SK-N-SH (cell line): ENCODE results near the gene LTBP1. TPM values are rescaled to one million over a fixed set of nuclear protein-coding genes. Genes with fewer than 3 reads are reported as not detected.

Experiments used
- CTCF ChIA-PET: fragments of 300-600, 350-600 bp; formaldehyde crosslinking; extraction: SDS; loops from one replicate; lab custom pipeline; 2021; lab: Yijun Ruan, JAX
- POLR2A ChIA-PET: fragments of 350-600 bp; sonication (Branson Sonifier 250); formaldehyde crosslinking; extraction: SDS; loops from one replicate; lab custom pipeline; 2020; ENCODE audit warnings: antibody characterized with exemption, inconsistent platforms; lab: Yijun Ruan, JAX
- DNase-seq: peaks from one replicate; pipeline ENCODE4 v3.0.0; 2012
- H2AFZ ChIP-seq: fragments of 200-600 bp; sonication (generic); 2 replicates; pipeline ENCODE4 v1.8.1; 2016; ENCODE audit warnings: antibody characterized with exemption, mild to moderate bottlenecking, low read depth
- H3F3A ChIP-seq: fragments of 200-600 bp; sonication (generic); replicated peaks from 2 replicates; pipeline ENCODE3; 2016; ENCODE audit warnings: antibody characterized with exemption, mild to moderate bottlenecking; ENCODE audit not compliant: insufficient read depth
- H3K27ac ChIP-seq, 2 experiments: fragments of 200-500 bp in 1 of 2; fragments of 200-600 bp in 1 of 2; sonication (Bioruptor generic) in 1 of 2; sonication (generic), shearing (Covaris generic) in 1 of 2; 2 replicates each; pipeline versions ENCODE4 v1.5.1 to v1.6.1; 2014 to 2016; ENCODE audit warnings: low read depth in 2 of 2, inconsistent platforms in 1 of 2, low read length in 1 of 2, mild to moderate bottlenecking in 1 of 2, mixed read lengths in 1 of 2
- H3K27me3 ChIP-seq: fragments of 200-600 bp; sonication (generic), shearing (Covaris generic); 2 replicates; pipeline ENCODE4 v1.6.1; 2016; ENCODE audit warnings: mixed run types; ENCODE audit not compliant: insufficient read depth
- H3K36me3 ChIP-seq, 2 experiments: fragments of 200-500 bp in 1 of 2; fragments of 200-600 bp in 1 of 2; sonication (Bioruptor generic) in 1 of 2; sonication (generic) in 1 of 2; replicated peaks in 1 of 2; 2 replicates each; pipeline versions ENCODE3 to v1.5.1; 2014 to 2016; ENCODE audit warnings: low read length in 1 of 2, mild to moderate bottlenecking in 1 of 2; ENCODE audit not compliant: insufficient read depth in 2 of 2, control insufficient read depth in 1 of 2
- H3K4me1 ChIP-seq, 2 experiments: fragments of 200-500 bp in 1 of 2; fragments of 200-600 bp in 1 of 2; sonication (Bioruptor generic) in 1 of 2; sonication (generic), shearing (Covaris generic) in 1 of 2; 2 replicates each; pipeline versions ENCODE4 v1.5.1 to v1.6.1; 2014 to 2016; ENCODE audit warnings: low read depth in 1 of 2, low read length in 1 of 2, mixed run types in 1 of 2; ENCODE audit not compliant: insufficient read depth in 2 of 2, control insufficient read depth in 1 of 2
- H3K4me2 ChIP-seq: fragments of 200-600 bp; sonication (generic), shearing (Covaris generic); 2 replicates; pipeline ENCODE4 v1.6.1; 2017; ENCODE audit warnings: mixed run types
- H3K4me3 ChIP-seq, 2 experiments: fragments of 200-500 bp in 1 of 2; fragments of 200-600 bp in 1 of 2; sonication (Bioruptor generic) in 1 of 2; sonication (generic), shearing (Covaris generic) in 1 of 2; 2 replicates each; pipeline versions ENCODE4 v1.5.1 to v1.8.1; 2014 to 2016; ENCODE audit warnings: low read depth in 2 of 2, inconsistent platforms in 1 of 2, low read length in 1 of 2, mild to moderate bottlenecking in 1 of 2, mixed read lengths in 1 of 2, moderate library complexity in 1 of 2
- H3K79me2 ChIP-seq: fragments of 200-600 bp; sonication (generic); 2 replicates; pipeline ENCODE4 v1.8.1; 2017; ENCODE audit warnings: mild to moderate bottlenecking; ENCODE audit not compliant: insufficient read depth
- H3K9ac ChIP-seq: fragments of 200-600 bp; sonication (generic); 2 replicates; pipeline ENCODE4 v1.6.1; 2017; ENCODE audit warnings: mixed run types
- H3K9me2 ChIP-seq: fragments of 200-600 bp; sonication (generic); 2 replicates; pipeline ENCODE4 v1.6.1; 2017; ENCODE audit warnings: mixed run types
- H3K9me3 ChIP-seq: fragments of 200-600 bp; sonication (generic); 2 replicates; pipeline ENCODE4 v1.6.1; 2017; ENCODE audit warnings: mixed run types, mild to moderate bottlenecking, moderate library complexity
- H4K20me1 ChIP-seq: fragments of 200-600 bp; sonication (generic); 2 replicates; pipeline ENCODE4 v1.6.1; 2017; ENCODE audit warnings: mild to moderate bottlenecking, mixed run types; ENCODE audit not compliant: insufficient read depth
- ELF1 ChIP-seq: IDR thresholded peaks from 2 replicates; pipeline ENCODE4 v1.4.0; 2012
- FOSL2 ChIP-seq: IDR thresholded peaks from 2 replicates; pipeline ENCODE4 v1.4.0; 2012; ENCODE audit warnings: low read depth, mild to moderate bottlenecking, moderate library complexity, borderline replicate concordance
- GABPA ChIP-seq: IDR thresholded peaks from 2 replicates; pipeline ENCODE4 v1.4.0; 2012; ENCODE audit warnings: low read depth, mild to moderate bottlenecking
- JUND ChIP-seq: IDR thresholded peaks from 2 replicates; pipeline ENCODE4 v1.4.0; 2012
- MEF2A ChIP-seq: IDR thresholded peaks from 2 replicates; pipeline ENCODE4 v1.4.0; 2012; ENCODE audit warnings: low read depth, borderline replicate concordance
- MXI1 ChIP-seq: IDR thresholded peaks from 2 replicates; pipeline ENCODE4 v1.6.1; 2012; ENCODE audit warnings: mild to moderate bottlenecking, low read depth, low read length, improper control_type of control experiment
- NRF1 ChIP-seq: IDR thresholded peaks from 2 replicates; pipeline ENCODE4 v1.6.1; 2012; ENCODE audit warnings: low read depth, mild to moderate bottlenecking, low read length
- POLR2AphosphoS5 ChIP-seq: IDR thresholded peaks from 2 replicates; pipeline ENCODE4 v1.6.1; 2012; ENCODE audit warnings: low read depth, low read length
- RAD21 ChIP-seq: IDR thresholded peaks from 2 replicates; pipeline ENCODE4 v1.6.1; 2012; ENCODE audit warnings: mild to moderate bottlenecking, low read length
- RCOR1 ChIP-seq: fragments of 150-350 bp; IDR thresholded peaks from 2 replicates; pipeline ENCODE4 v1.6.1; 2017; ENCODE audit warnings: antibody characterized with exemption, low read length
- RXRA ChIP-seq: IDR thresholded peaks from 2 replicates; pipeline ENCODE4 v1.4.0; 2012; ENCODE audit warnings: low read depth, mild to moderate bottlenecking, borderline replicate concordance
- SIN3A ChIP-seq: IDR thresholded peaks from 2 replicates; pipeline ENCODE4 v1.6.1; 2012; ENCODE audit warnings: low read depth, mild to moderate bottlenecking, low read length, moderate library complexity, borderline replicate concordance
- YY1 ChIP-seq: IDR thresholded peaks from 2 replicates; pipeline ENCODE4 v1.4.0; 2012; ENCODE audit warnings: low read depth, mild to moderate bottlenecking
- WGBS: methylation state at CpG from one replicate; pipeline ENCODE4 v1.1.6; 2017; ENCODE audit warnings: low lambda C conversion rate; 5-methylcytosine and 5-hydroxymethylcytosine counted together
- polyA plus RNA-seq, 3 experiments: library from polyadenylated mRNA; depleted of rRNA; stranded (reverse); fragments of >200 nt; gene quantifications; 2 replicates each; pipeline ENCODE4 v1.2.3, GENCODE V29; 2012
- TF ChIP-seq, protein P1 (sequence below): IDR thresholded peaks from 2 replicates; pipeline ENCODE4 v1.6.1; 2012; ENCODE audit warnings: mild to moderate bottlenecking, low read depth, low read length, moderate library complexity
- TF ChIP-seq, protein P2 (sequence below): IDR thresholded peaks from 2 replicates; pipeline ENCODE4 v1.4.0; 2012; ENCODE audit warnings: low read depth
- TF ChIP-seq, protein P3 (sequence below): fragments of 150-350 bp; IDR thresholded peaks from 2 replicates; pipeline ENCODE4 v1.6.1; 2016; ENCODE audit warnings: mild to moderate bottlenecking, low read depth, low read length
- TF ChIP-seq, protein P4 (sequence below): fragments of 200-600 bp; sonication (generic); IDR thresholded peaks from 2 replicates; pipeline ENCODE4 v1.6.1; 2017; ENCODE audit warnings: antibody characterized with exemption, mild to moderate bottlenecking, moderate library complexity
- TF ChIP-seq, protein P5 (sequence below): fragments of 150-350 bp; IDR thresholded peaks from 2 replicates; pipeline ENCODE4 v1.6.1; 2017; ENCODE audit warnings: antibody characterized with exemption, low read length, low read depth, borderline replicate concordance

The LTBP1 gene
- polyA plus RNA-seq, 1 of the 3 experiments (the other 2 are of a cell fraction), result 467 TPM

DNA sequence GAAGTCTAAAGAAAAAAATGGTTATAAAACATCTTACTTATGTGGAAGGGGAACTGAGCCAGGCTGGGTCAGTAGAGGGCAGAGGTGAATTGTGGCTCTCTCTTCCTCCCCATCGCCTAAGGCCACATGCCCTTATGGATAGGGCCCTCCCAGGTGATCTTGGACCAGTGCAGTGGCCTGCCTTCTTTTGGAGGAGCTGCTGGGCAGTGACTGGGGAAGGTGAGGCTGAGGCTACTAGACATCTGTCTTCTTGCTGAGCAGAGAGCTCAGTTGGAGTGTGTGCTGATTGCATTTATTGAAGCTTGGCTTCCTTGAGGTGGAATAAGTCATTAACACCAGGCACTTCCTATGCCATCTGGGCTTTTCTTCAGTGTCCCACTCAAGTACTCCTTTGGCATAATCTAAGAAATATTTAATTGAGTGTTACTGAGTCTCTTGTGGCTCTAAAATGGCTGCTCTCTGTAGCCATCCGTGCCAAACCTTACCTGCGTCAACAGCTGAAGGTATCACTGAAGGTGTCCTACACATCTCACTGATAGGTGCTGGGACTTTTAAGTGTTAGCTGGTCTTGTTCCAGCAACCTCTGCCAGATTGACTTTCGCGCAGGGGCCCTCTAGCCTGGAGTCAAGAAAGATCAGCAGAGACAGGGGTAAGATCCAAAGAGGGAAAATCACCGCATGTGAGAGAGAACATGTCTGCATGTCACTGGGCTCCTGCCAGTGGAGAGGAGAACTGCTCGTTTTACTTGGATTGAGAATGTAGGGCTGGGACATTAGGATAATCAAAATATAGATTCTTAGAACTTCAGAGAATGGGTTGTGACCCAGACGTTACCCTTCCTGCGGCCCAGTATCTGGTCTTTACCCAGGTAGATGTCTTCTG lies 256.1 kb downstream of the LTBP1 start (continued):
- TF ChIP-seq, protein P1, sequence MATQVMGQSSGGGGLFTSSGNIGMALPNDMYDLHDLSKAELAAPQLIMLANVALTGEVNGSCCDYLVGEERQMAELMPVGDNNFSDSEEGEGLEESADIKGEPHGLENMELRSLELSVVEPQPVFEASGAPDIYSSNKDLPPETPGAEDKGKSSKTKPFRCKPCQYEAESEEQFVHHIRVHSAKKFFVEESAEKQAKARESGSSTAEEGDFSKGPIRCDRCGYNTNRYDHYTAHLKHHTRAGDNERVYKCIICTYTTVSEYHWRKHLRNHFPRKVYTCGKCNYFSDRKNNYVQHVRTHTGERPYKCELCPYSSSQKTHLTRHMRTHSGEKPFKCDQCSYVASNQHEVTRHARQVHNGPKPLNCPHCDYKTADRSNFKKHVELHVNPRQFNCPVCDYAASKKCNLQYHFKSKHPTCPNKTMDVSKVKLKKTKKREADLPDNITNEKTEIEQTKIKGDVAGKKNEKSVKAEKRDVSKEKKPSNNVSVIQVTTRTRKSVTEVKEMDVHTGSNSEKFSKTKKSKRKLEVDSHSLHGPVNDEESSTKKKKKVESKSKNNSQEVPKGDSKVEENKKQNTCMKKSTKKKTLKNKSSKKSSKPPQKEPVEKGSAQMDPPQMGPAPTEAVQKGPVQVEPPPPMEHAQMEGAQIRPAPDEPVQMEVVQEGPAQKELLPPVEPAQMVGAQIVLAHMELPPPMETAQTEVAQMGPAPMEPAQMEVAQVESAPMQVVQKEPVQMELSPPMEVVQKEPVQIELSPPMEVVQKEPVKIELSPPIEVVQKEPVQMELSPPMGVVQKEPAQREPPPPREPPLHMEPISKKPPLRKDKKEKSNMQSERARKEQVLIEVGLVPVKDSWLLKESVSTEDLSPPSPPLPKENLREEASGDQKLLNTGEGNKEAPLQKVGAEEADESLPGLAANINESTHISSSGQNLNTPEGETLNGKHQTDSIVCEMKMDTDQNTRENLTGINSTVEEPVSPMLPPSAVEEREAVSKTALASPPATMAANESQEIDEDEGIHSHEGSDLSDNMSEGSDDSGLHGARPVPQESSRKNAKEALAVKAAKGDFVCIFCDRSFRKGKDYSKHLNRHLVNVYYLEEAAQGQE, result no peak
- TF ChIP-seq, protein P2, sequence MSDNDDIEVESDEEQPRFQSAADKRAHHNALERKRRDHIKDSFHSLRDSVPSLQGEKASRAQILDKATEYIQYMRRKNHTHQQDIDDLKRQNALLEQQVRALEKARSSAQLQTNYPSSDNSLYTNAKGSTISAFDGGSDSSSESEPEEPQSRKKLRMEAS, result no peak
- no peak for TF ChIP-seq RXRA
- TF ChIP-seq POLR2AphosphoS5, result no peak
- TF ChIP-seq SIN3A, result no peak
- no peak for TF ChIP-seq YY1
- TF ChIP-seq, protein P3, sequence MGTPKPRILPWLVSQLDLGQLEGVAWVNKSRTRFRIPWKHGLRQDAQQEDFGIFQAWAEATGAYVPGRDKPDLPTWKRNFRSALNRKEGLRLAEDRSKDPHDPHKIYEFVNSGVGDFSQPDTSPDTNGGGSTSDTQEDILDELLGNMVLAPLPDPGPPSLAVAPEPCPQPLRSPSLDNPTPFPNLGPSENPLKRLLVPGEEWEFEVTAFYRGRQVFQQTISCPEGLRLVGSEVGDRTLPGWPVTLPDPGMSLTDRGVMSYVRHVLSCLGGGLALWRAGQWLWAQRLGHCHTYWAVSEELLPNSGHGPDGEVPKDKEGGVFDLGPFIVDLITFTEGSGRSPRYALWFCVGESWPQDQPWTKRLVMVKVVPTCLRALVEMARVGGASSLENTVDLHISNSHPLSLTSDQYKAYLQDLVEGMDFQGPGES, result no peak

DNA sequence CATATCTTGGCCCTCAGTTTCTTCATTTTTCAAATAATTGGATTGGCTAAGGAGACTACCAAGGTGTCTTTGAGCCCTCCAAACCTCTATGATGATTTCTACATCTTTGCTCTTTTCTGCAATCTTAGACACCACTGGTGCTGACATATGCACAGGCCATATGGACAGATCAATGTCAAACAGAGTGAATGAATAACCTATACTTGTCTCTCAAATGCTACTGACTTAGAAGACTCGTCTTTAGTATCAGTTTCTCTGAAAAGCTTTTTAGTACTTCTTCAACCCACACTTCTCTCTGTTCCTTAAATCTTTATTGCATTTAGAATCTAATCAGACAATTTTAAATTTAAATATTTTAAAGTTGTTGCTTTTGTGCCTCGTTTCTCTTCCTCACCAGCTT lies 258.2 kb downstream of the LTBP1 start:
- TF ChIP-seq ELF1 (no peak), RAD21 (no peak), RXRA (no peak), GABPA (no peak), YY1 (no peak), NRF1 (no peak), JUND (no peak), MXI1 (no peak), MEF2A (no peak), FOSL2 (no peak), RCOR1 (no peak)
- TF ChIP-seq, protein P4, sequence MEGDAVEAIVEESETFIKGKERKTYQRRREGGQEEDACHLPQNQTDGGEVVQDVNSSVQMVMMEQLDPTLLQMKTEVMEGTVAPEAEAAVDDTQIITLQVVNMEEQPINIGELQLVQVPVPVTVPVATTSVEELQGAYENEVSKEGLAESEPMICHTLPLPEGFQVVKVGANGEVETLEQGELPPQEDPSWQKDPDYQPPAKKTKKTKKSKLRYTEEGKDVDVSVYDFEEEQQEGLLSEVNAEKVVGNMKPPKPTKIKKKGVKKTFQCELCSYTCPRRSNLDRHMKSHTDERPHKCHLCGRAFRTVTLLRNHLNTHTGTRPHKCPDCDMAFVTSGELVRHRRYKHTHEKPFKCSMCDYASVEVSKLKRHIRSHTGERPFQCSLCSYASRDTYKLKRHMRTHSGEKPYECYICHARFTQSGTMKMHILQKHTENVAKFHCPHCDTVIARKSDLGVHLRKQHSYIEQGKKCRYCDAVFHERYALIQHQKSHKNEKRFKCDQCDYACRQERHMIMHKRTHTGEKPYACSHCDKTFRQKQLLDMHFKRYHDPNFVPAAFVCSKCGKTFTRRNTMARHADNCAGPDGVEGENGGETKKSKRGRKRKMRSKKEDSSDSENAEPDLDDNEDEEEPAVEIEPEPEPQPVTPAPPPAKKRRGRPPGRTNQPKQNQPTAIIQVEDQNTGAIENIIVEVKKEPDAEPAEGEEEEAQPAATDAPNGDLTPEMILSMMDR, result no peak
- TF ChIP-seq, protein P5, sequence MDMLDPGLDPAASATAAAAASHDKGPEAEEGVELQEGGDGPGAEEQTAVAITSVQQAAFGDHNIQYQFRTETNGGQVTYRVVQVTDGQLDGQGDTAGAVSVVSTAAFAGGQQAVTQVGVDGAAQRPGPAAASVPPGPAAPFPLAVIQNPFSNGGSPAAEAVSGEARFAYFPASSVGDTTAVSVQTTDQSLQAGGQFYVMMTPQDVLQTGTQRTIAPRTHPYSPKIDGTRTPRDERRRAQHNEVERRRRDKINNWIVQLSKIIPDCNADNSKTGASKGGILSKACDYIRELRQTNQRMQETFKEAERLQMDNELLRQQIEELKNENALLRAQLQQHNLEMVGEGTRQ, result no peak
- TF ChIP-seq, protein P2, result no peak
- Histone ChIP-seq H3K9me2 (no peaks in the 10 kb centered on the region), H3K9me3 (no peaks in the 10 kb centered on the region), H4K20me1 (no peaks in the 10 kb centered on the region), H3K9ac (no peak overlapping the region), H3K79me2 (peaks cover 26% of the 10 kb centered on the region), H3K4me3 (no peak overlapping the region), H3K27me3 (no peaks in the 10 kb centered on the region), H3K27ac (peak overlapping the region in 1 of 2 experiments; percentile 96; a peak in 1 of 4 replicates), H3K4me1 (peaks cover 1 to 21% of the 10 kb centered on the region in 2 experiments), H2AFZ (no peak overlapping the region), H3F3A (peaks cover 60% of the 10 kb centered on the region), H3K4me2 (no peak overlapping the region), H3K36me3 (peaks cover 0 to 23% of the 10 kb centered on the region in 2 experiments)
- CTCF ChIA-PET, result interaction anchor here (1.5 to 2.1 kb wide), 2 partner anchors 14 to 171 kb away, joined by 3 to 5 read pairs; no protein-coding TSS in a partner anchor
- DNase-seq, result no peak
- WGBS, result 53% methylated on average over 2 of the region's 2 CpGs
- POLR2A ChIA-PET, result no interaction called here
